ENCODE data around the gene GTPBP3. TPM values are rescaled to one million over a fixed set of nuclear protein-coding genes. Genes with fewer than 3 reads are reported as not detected.
A peak's percentile ranks its signal among the peaks of the same experiment; 100 is the strongest.

The GTPBP3 gene
- total and polyA plus RNA-seq, 9 of the 15 experiments (the other 6 are each of a cell fraction or from before 2014, with no cell fraction given): 4.9 to 124 (median 22.6) TPM

- TF ChIP-seq CBFB (CRISPR knock-in tag; IDR thresholded peaks at IDR 0.05): peak; percentile 84; the same call in 1 of the 2 replicates
- TF ChIP-seq POLR2G (IDR thresholded peaks at IDR 0.05; ENCODE audit: low read depth, low read length): peak; percentile 63
- TF ChIP-seq CHD4 (IDR thresholded peaks at IDR 0.05; ENCODE audit: insufficient read depth, insufficient replicate concordance, low read depth, low read length, poor library complexity, severe bottlenecking): no peak
- peak in 1 of 2 experiments; percentile 9; a peak in 1 of 3 replicates for TF ChIP-seq CBX3 (IDR thresholded peaks at IDR 0.05; ENCODE audit: borderline replicate concordance in 1 of 2, low read length in 2 of 2)
- no peak for TF ChIP-seq SRSF7 (optimal IDR thresholded peaks at IDR 0.05; ENCODE audit: low read depth, low read length)
- peak; percentile 53; the same call in 1 of the 2 replicates for TF ChIP-seq CC2D1A (IDR thresholded peaks at IDR 0.05)
- peak; percentile 69 for TF ChIP-seq HMGN3 (IDR thresholded peaks at IDR 0.05; ENCODE audit: borderline replicate concordance, extremely low read depth, insufficient read length, low read depth, low read length)
- TF ChIP-seq, protein P1, sequence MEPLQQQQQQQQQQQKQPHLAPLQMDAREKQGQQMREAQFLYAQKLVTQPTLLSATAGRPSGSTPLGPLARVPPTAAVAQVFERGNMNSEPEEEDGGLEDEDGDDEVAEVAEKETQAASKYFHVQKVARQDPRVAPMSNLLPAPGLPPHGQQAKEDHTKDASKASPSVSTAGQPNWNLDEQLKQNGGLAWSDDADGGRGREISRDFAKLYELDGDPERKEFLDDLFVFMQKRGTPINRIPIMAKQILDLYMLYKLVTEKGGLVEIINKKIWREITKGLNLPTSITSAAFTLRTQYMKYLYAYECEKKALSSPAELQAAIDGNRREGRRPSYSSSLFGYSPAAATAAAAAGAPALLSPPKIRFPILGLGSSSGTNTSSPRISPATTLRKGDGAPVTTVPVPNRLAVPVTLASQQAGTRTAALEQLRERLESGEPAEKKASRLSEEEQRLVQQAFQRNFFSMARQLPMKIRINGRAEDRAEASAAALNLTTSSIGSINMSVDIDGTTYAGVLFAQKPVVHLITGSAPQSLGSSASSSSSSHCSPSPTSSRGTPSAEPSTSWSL (CRISPR knock-in tag; IDR thresholded peaks at IDR 0.05; ENCODE audit: borderline replicate concordance): 0 out of 2 replicates have a peak, but pooled peaks have one; percentile 33
- TF ChIP-seq U2AF1 (optimal IDR thresholded peaks at IDR 0.05; ENCODE audit: low read depth, low read length): no peak
- TF ChIP-seq HDAC8 (tag; IDR thresholded peaks at IDR 0.05): 0 out of 2 replicates have a peak, but pooled peaks have one; percentile 21
- no peak for TF ChIP-seq ZNF561 (CRISPR knock-in tag; conservative IDR thresholded peaks at IDR 0.05)
- 0 out of 2 replicates have a peak, but pooled peaks have one; percentile 20 for TF ChIP-seq FOXP1 (CRISPR knock-in tag; IDR thresholded peaks at IDR 0.05)
- TF ChIP-seq TFAP4 (CRISPR knock-in tag; IDR thresholded peaks at IDR 0.05; ENCODE audit: borderline replicate concordance): peak; percentile 60; the same call in 1 of the 2 replicates
- TF ChIP-seq POLR2A (conservative IDR thresholded peaks at IDR 0.05): peak; percentile 35; the same call in 1 of the 2 replicates
- peak; percentile 88 for TF ChIP-seq NEUROD1 (IDR thresholded peaks at IDR 0.05; ENCODE audit: borderline replicate concordance, low read depth, low read length, partially characterized antibody)
- no peak for TF ChIP-seq ATF3 (IDR thresholded peaks at IDR 0.05)
- TF ChIP-seq ATF3 (CRISPR knock-in tag; conservative IDR thresholded peaks at IDR 0.05): 0 out of 2 replicates have a peak, but pooled peaks have one; percentile 31
- TF ChIP-seq, protein P2, sequence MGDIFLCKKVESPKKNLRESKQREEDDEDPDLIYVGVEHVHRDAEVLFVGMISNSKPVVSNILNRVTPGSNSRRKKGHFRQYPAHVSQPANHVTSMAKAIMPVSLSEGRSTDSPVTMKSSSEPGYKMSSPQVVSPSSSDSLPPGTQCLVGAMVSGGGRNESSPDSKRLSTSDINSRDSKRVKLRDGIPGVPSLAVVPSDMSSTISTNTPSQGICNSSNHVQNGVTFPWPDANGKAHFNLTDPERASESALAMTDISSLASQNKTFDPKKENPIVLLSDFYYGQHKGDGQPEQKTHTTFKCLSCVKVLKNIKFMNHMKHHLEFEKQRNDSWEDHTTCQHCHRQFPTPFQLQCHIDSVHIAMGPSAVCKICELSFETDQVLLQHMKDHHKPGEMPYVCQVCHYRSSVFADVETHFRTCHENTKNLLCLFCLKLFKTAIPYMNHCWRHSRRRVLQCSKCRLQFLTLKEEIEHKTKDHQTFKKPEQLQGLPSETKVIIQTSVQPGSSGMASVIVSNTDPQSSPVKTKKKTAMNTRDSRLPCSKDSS (IDR thresholded peaks at IDR 0.05; ENCODE audit: low read depth, partially characterized antibody): no peak
- peak; percentile 45; the same call in 1 of the 2 replicates for TF ChIP-seq GABPB1 (CRISPR knock-in tag; IDR thresholded peaks at IDR 0.05)
Measured at GRCh38 chr19:17332677-17333581, 4.4 kb upstream of the GTPBP3 start (continued).
